ENCODE data around the gene RANGAP1. TPM values are rescaled to one million over a fixed set of nuclear protein-coding genes. Genes with fewer than 3 reads are reported as not detected.

The RANGAP1 gene
- total and polyA plus RNA-seq, 2 of the 8 experiments (the other 6 are each of a cell fraction or from before 2014, with no cell fraction given) = 121 to 171 TPM

- no peak for TF ChIP-seq CHD7 (IDR thresholded peaks at IDR 0.05; ENCODE audit: insufficient replicate concordance, low read length)
- TF ChIP-seq CBX5 (IDR thresholded peaks at IDR 0.05; ENCODE audit: low read depth, low read length) = no peak
- TF ChIP-seq CEBPB (IDR thresholded peaks at IDR 0.05; ENCODE audit: low read depth, low read length) = no peak
- TF ChIP-seq POLR2AphosphoS5 (IDR thresholded peaks at IDR 0.05; ENCODE audit: low read depth, low read length) = no peak
- TF ChIP-seq E2F6 (IDR thresholded peaks at IDR 0.05) = no peak
- no peak for TF ChIP-seq ZNF274 (IDR thresholded peaks at IDR 0.05; ENCODE audit: borderline replicate concordance, extremely low read depth, low read length)
- TF ChIP-seq HDAC6 (IDR thresholded peaks at IDR 0.05; ENCODE audit: low read depth, low read length) = no peak
- TF ChIP-seq TAF7 (optimal IDR thresholded peaks at IDR 0.05; ENCODE audit: borderline replicate concordance, low read depth, low read length) = no peak
- TF ChIP-seq RBBP5 (IDR thresholded peaks at IDR 0.05; ENCODE audit: borderline replicate concordance, low read depth, low read length) = no peak
These were observed 29.4 kb downstream of the RANGAP1 start (continued) for GRCh38 chr22:41256254-41257253.
